OCI-LY3 (cell line): ENCODE measurements around the gene MTFR1L.

Experiments used
- EZH2phosphoT487 ChIP-seq: fragments of 200-600 bp; shearing (Covaris generic); IDR thresholded peaks from 2 replicates; pipeline ENCODE4 v1.6.1; 2018; ENCODE audit warnings: antibody characterized with exemption, mixed run types, low read depth
- TF ChIP-seq, protein P1 (sequence below): fragments of 200-600, 300-600 bp; sonication (generic); IDR thresholded peaks from 2 replicates; pipeline ENCODE4 v1.5.1; 2014; ENCODE audit warnings: antibody characterized with exemption, low read length, low read depth

GRCh38 chr1:25875856-25876692, 56.3 kb downstream of the MTFR1L start:
- TF ChIP-seq, protein P1, sequence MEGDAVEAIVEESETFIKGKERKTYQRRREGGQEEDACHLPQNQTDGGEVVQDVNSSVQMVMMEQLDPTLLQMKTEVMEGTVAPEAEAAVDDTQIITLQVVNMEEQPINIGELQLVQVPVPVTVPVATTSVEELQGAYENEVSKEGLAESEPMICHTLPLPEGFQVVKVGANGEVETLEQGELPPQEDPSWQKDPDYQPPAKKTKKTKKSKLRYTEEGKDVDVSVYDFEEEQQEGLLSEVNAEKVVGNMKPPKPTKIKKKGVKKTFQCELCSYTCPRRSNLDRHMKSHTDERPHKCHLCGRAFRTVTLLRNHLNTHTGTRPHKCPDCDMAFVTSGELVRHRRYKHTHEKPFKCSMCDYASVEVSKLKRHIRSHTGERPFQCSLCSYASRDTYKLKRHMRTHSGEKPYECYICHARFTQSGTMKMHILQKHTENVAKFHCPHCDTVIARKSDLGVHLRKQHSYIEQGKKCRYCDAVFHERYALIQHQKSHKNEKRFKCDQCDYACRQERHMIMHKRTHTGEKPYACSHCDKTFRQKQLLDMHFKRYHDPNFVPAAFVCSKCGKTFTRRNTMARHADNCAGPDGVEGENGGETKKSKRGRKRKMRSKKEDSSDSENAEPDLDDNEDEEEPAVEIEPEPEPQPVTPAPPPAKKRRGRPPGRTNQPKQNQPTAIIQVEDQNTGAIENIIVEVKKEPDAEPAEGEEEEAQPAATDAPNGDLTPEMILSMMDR = no peak
- no peak for TF ChIP-seq EZH2phosphoT487
